GM23338 (cell line): ENCODE measurements around the gene IWS1. TPM values are rescaled to one million over a fixed set of nuclear protein-coding genes. Genes with fewer than 3 reads are reported as not detected.
A peak's percentile ranks its signal among the peaks of the same experiment; 100 is the strongest.

ENCODE experiments used
- ATAC-seq: fragments of 200-7000 bp; cut with Tn5 transposase; 3 replicates; pipeline ENCODE4 v1.9.1; 2020
- DNase-seq: peaks from one replicate; pipeline ENCODE4 v3.0.0-alpha.2; 2015; ENCODE audit warnings: low spot score
- H2AFZ ChIP-seq: fragments of 200-600 bp; sonication (generic); 2 replicates; pipeline ENCODE4 v1.8.0; 2016; ENCODE audit warnings: antibody characterized with exemption, mild to moderate bottlenecking, moderate library complexity
- H3F3A ChIP-seq: fragments of 200-600 bp; sonication (generic); replicated peaks from 2 replicates; pipeline ENCODE4 v1.8.0; 2017; ENCODE audit warnings: antibody characterized with exemption, mixed run types, low read depth
- H3K27ac ChIP-seq: fragments of 200-600 bp; sonication (generic); 2 replicates; pipeline ENCODE4 v1.6.1; 2016; ENCODE audit warnings: low read depth
- H3K27me3 ChIP-seq: fragments of 200-600 bp; sonication (generic); 2 replicates; pipeline ENCODE4 v1.8.0; 2016; ENCODE audit warnings: mild to moderate bottlenecking, mixed run types, moderate library complexity; ENCODE audit not compliant: insufficient read depth
- H3K36me3 ChIP-seq: fragments of 200-600 bp; sonication (generic); 2 replicates; pipeline ENCODE4 v1.8.0; 2016; ENCODE audit warnings: mild to moderate bottlenecking; ENCODE audit not compliant: insufficient read depth
- H3K4me1 ChIP-seq: fragments of 200-600 bp; sonication (generic); 2 replicates; pipeline ENCODE4 v1.8.0; 2016; ENCODE audit warnings: mild to moderate bottlenecking, moderate library complexity; ENCODE audit not compliant: insufficient read depth
- H3K4me2 ChIP-seq: fragments of 200-600 bp; sonication (generic); 2 replicates; pipeline ENCODE4 v1.7.1; 2017; ENCODE audit warnings: mixed run types
- H3K4me3 ChIP-seq: fragments of 200-600 bp; sonication (generic); 2 replicates; pipeline ENCODE4 v1.6.1; 2016; ENCODE audit warnings: mixed run types
- H3K79me2 ChIP-seq: fragments of 200-600 bp; sonication (generic); replicated peaks from 2 replicates; pipeline ENCODE4 v1.8.0; 2017; ENCODE audit warnings: mild to moderate bottlenecking; ENCODE audit not compliant: insufficient read depth
- H3K9me2 ChIP-seq: fragments of 200-600 bp; sonication (generic); 2 replicates; pipeline ENCODE4 v1.8.0; 2017; ENCODE audit not compliant: insufficient read depth
- H4K20me1 ChIP-seq: fragments of 200-600 bp; sonication (generic); replicated peaks from 2 replicates; pipeline ENCODE4 v1.8.0; 2017; ENCODE audit warnings: mild to moderate bottlenecking; ENCODE audit not compliant: insufficient read depth
- H3K27ac Mint-ChIP-seq: 2 replicates; pipeline ENCODE4 v1.8.0; 2020; ENCODE audit warnings: inconsistent platforms, mild to moderate bottlenecking, moderate library complexity, mixed read lengths
- H3K27me3 Mint-ChIP-seq: 3 replicates; pipeline ENCODE4 v1.8.0; 2022; ENCODE audit warnings: low read depth, mild to moderate bottlenecking, moderate library complexity, mixed read lengths, inconsistent platforms; ENCODE audit not compliant: insufficient read depth, poor library complexity
- H3K36me3 Mint-ChIP-seq: 3 replicates; pipeline ENCODE4 v1.8.0; 2021; ENCODE audit warnings: low read depth, mild to moderate bottlenecking, inconsistent platforms, moderate library complexity, mixed read lengths
- H3K4me1 Mint-ChIP-seq: 3 replicates; pipeline ENCODE4 v1.8.0; 2020; ENCODE audit warnings: mild to moderate bottlenecking, inconsistent platforms, mixed read lengths
- H3K4me3 Mint-ChIP-seq: 3 replicates; pipeline ENCODE4 v1.8.0; 2021; ENCODE audit warnings: moderate library complexity, mild to moderate bottlenecking, inconsistent platforms, mixed read lengths
- H3K9me3 Mint-ChIP-seq: 3 replicates; pipeline ENCODE4 v1.8.0; 2020; ENCODE audit warnings: moderate library complexity, mild to moderate bottlenecking, inconsistent platforms, mixed read lengths
- CREB1 ChIP-seq: fragments of 250-450 bp; sonication (Bioruptor Pico); IDR thresholded peaks from 2 replicates; pipeline ENCODE4 v1.5.0; 2020; ENCODE audit warnings: low read depth, mild to moderate bottlenecking, moderate library complexity
- CTCF ChIP-seq, 2 experiments: fragments of 200-600 bp in 1 of 2; sonication (generic) in 1 of 2; conservative IDR thresholded peaks; 2 replicates each; pipeline versions ENCODE4 v1.5.1 to v1.6.1; 2016 to 2017; ENCODE audit warnings: antibody characterized with exemption in 2 of 2, low read depth in 2 of 2, mild to moderate bottlenecking in 2 of 2, moderate library complexity in 1 of 2
- EZH2 ChIP-seq: fragments of 200-600 bp; sonication (generic); IDR thresholded peaks from one replicate; pipeline ENCODE4 v1.8.0; 2017; ENCODE audit warnings: antibody characterized with exemption, mild to moderate bottlenecking, low read depth; ENCODE audit not compliant: unreplicated experiment
- EZH2phosphoT487 ChIP-seq: fragments of 200-600 bp; sonication (generic); IDR thresholded peaks from one replicate; pipeline ENCODE4 v1.8.1; 2018; ENCODE audit warnings: antibody characterized with exemption; ENCODE audit not compliant: unreplicated experiment
- JUNB ChIP-seq: IDR thresholded peaks from one replicate; pipeline ENCODE4 v1.6.1; 2016; ENCODE audit warnings: antibody characterized with exemption; ENCODE audit not compliant: unreplicated experiment
- NANOG ChIP-seq: IDR thresholded peaks from 2 replicates; pipeline ENCODE4 v1.6.1; 2016; ENCODE audit warnings: antibody characterized with exemption, borderline replicate concordance
- POLR2AphosphoS5 ChIP-seq: IDR thresholded peaks from 2 replicates; pipeline ENCODE4 v1.6.1; 2016; ENCODE audit warnings: antibody characterized with exemption, low read depth
- REST ChIP-seq: IDR thresholded peaks from one replicate; pipeline ENCODE4 v1.6.1; 2018; ENCODE audit warnings: antibody characterized with exemption; ENCODE audit not compliant: unreplicated experiment
- STAT1 ChIP-seq: IDR thresholded peaks from one replicate; pipeline ENCODE4 v1.6.1; 2016; ENCODE audit warnings: antibody characterized with exemption; ENCODE audit not compliant: unreplicated experiment
- ZNF114 ChIP-seq: fragments of 250-450 bp; sonication (Bioruptor Pico); IDR thresholded peaks from 2 replicates; pipeline ENCODE4 v1.5.0; 2020; ENCODE audit warnings: mild to moderate bottlenecking, moderate library complexity
- ZNF331 ChIP-seq: fragments of 250-450 bp; sonication (Bioruptor Pico); IDR thresholded peaks from 2 replicates; pipeline ENCODE4 v1.5.0; 2020; ENCODE audit warnings: low read depth, mild to moderate bottlenecking, moderate library complexity
- ZNF462 ChIP-seq: fragments of 250-450 bp; sonication (Bioruptor Pico); IDR thresholded peaks from 2 replicates; pipeline ENCODE4 v1.5.0; 2020; ENCODE audit warnings: mild to moderate bottlenecking, moderate library complexity
- polyA plus RNA-seq: library from polyadenylated mRNA; unstranded; fragments of >200 nt; fragmentation: Nextera tagmentation; extraction: Ambion mirVana; gene quantifications from 2 replicates; pipeline ENCODE4 v1.2.1, GENCODE V29; 2016
- total RNA-seq: library from RNA; depleted of rRNA; stranded (reverse); fragments of >200 nt; shearing (Covaris generic); gene quantifications from 2 replicates; pipeline ENCODE4 v1.2.3, GENCODE V29; 2014
- TF ChIP-seq, protein P1 (sequence below): IDR thresholded peaks from 2 replicates; pipeline ENCODE4 v1.6.1; 2016; ENCODE audit warnings: antibody characterized with exemption

The IWS1 gene
- total and polyA plus RNA-seq, 2 experiments from 2014 or later: 82.8 to 97.2 TPM

DNA sequence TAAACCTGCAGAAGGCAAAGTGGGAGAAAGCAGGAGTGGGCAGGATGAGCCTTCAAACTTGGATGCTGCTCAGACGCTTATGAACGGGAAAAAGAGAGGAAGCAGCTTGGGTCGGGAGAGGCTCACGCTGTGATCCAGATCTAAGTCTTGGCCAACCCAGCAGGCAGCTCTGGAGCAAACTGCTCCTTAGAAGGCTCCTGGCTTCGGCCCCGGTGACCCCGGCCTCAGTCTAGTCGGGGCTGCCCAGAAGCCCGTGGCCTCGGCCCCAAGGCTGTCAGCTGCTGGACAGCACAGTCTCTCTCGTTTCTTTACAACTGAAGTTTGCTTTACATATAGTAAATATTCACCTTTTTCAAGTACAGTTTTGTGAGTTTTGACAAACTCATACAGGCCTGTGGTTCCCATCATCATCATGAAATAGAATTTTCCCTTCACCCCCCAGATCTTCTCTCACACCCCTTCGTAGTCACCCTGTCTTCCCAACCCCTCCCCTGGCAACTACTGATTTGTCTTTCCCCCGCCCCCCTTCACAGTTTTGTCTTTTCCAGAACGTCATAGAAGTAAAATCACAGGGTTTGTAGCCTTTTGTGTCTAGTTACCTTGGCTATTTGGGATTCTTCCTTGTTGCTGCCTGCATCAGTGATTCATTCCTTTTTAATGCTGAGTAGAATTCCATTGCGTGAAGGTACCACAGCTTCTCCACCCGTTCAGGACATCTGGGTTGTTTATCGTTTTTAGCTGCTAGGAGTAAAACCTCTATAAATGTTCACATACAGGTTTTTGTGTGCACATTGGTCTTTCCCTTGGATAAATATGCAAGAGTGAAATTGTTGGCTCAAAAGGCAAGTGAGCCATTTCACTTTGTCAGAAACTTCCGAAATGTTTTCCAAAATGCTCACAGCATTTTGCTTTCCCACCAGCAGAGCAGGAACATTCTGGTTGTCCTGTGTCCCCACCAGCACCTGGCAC lies 44.3 kb upstream of the IWS1 start:
- Histone ChIP-seq H2AFZ (peak overlapping the region; percentile 19; the same call in 1 of the 2 replicates), H3K27me3 (no peaks in the 10 kb centered on the region), H3K4me1 (no peaks in the 10 kb centered on the region; the same call in 1 of the 2 replicates), H3K4me2 (no peak overlapping the region), H4K20me1 (no peaks in the 10 kb centered on the region), H3K4me3 (no peak overlapping the region), H3F3A (no peaks in the 10 kb centered on the region), H3K27ac (no peak overlapping the region; the same call in 1 of the 2 replicates), H3K9me2 (no peaks in the 10 kb centered on the region), H3K79me2 (no peaks in the 10 kb centered on the region), H3K36me3 (no peaks in the 10 kb centered on the region)
- Mint-ChIP-seq H3K36me3 (no peaks in the 10 kb centered on the region), H3K9me3 (no peaks in the 10 kb centered on the region), H3K27me3 (peaks cover 6% of the 10 kb centered on the region), H3K27ac (no peak overlapping the region), H3K4me3 (no peak overlapping the region), H3K4me1 (peaks cover 10% of the 10 kb centered on the region)
- DNase-seq (no peak), ATAC-seq (peak; percentile 17; the same call in 1 of the 3 replicates)
- TF ChIP-seq STAT1 (no peak), ZNF114 (CRISPR knock-in tag) (no peak), CTCF (conservative IDR thresholded peaks at IDR 0.05; ENCODE audit: low read depth in 2 of 2) (no peak), JUNB (no peak), EZH2 (no peak), ZNF462 (CRISPR knock-in tag) (no peak), CREB1 (CRISPR knock-in tag) (no peak), POLR2AphosphoS5 (no peak), EZH2phosphoT487 (no peak), NANOG (no peak), ZNF331 (CRISPR knock-in tag) (no peak), REST (no peak)
- TF ChIP-seq, protein P1, sequence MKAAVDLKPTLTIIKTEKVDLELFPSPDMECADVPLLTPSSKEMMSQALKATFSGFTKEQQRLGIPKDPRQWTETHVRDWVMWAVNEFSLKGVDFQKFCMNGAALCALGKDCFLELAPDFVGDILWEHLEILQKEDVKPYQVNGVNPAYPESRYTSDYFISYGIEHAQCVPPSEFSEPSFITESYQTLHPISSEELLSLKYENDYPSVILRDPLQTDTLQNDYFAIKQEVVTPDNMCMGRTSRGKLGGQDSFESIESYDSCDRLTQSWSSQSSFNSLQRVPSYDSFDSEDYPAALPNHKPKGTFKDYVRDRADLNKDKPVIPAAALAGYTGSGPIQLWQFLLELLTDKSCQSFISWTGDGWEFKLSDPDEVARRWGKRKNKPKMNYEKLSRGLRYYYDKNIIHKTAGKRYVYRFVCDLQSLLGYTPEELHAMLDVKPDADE: no peak
